Glomerular visceral epithelial cell (primary cell): ENCODE data around the gene RCBTB1.
A peak's percentile ranks its signal among the peaks of the same experiment; 100 is the strongest.

ENCODE experiments used
- DNase-seq: peaks from one replicate; pipeline ENCODE4 v3.0.0-alpha.2; 2016; ENCODE audit errors: extremely low spot score

Gene RCBTB1

DNA sequence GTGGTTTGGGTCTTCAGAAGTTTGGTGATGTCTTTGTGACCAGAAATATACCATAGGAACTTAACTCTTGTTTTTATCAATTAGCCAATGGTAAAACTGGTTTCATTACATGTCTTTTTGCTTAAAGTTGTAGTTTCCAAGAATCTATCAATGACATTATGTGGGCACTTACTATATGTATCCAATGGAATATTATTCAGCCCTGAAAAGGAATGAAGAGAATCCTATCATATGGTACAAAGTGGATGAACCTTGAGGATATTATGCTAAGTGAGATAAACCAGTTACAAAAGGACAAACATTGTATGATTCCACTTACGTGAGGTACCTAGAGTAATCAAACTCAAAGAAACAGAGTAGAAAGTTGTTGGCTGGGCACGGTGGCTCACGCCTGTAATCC, 26.4 kb downstream of the RCBTB1 start:
- DNase-seq: no peak

DNA sequence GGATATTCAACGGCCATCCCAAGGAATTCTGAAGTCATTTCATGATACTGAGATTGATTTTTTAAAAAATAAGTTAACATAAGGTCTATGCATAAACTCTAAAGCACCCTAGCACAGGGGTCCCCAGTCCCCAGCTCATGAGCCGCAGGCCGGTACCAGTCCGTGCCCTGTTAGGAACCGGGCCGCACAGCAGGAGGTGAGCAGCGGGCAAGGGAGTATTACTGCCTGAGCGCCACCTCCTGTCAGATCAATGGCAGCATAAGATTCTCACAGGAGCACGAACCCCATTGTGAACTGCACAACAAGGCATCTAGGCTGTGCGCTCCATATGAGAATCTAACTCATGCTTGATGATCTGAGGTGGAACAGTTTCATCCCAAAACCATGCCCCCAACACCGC, 31.0 kb downstream of the RCBTB1 start:
- DNase-seq: no peak

DNA sequence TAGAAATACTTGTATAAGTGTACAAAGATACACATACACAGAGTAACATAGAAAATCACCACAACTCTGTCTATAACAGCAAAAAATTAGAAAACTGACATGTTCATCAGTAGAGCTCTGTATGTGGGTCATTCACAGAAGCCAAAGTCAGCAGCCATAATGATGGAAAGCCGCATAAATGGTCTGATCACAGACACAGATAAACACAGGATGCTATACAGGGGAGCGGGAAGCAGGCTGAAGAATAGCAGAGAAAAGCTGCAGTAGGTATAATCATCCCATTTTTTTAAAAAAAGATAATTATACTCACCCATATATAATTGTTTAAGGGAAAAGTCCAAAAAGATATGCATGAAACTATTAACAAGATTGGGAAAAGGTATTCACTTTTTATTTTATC, 31.5 kb downstream of the RCBTB1 start:
- no peak for DNase-seq

DNA sequence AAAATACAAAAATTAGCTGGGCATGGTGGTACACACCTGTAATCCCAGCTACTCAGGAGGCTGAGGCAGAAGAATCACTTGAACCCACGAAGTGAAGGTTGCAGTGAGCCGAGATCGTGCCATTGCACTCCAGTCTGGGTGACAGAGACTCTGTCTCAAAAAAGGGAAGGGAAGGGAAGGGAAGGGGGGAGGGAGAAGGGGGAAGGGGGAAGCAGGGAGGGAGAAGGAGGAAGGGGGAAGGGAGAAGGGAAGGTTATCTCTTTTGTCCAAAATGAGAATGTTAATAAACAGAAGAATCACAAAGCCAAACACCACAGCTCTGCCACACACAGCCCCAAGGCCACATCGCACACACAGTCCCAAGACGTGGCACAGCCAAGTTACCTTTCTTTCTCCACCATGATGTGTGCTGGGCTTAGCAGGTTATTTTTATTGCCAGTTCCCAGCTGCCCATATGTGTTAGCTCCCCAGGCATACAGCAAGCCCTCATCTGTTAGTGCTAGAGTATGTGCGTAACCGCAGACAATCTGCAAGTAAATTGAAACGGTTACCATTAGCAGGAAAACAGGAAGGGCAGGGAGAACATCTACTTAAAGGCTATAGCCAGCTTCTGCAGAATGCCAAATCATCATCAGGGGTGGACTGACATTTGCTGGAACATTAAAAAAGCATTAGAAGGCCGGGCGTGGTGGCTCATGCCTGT, 34.3 kb downstream of the RCBTB1 start:
- DNase-seq: no peak

DNA sequence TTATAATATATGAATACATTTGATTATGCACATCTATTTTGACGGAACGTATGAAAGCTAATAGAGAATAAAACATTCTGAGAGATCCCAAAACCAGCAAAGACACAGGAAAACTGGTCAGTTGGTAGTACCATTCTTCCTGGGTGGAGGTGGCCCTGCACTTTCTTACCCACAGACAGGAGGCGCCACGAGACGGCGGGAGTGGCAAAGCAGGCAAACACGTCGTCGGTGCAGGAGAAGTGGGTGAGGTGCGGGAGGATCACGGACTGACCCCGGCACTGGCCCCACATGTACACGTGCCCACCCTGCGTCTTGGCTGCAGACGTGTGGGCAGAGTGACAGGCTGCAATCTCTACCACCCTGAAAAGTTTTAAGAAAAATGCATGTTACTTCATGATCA, 36.1 kb downstream of the RCBTB1 start:
- no peak for DNase-seq

DNA sequence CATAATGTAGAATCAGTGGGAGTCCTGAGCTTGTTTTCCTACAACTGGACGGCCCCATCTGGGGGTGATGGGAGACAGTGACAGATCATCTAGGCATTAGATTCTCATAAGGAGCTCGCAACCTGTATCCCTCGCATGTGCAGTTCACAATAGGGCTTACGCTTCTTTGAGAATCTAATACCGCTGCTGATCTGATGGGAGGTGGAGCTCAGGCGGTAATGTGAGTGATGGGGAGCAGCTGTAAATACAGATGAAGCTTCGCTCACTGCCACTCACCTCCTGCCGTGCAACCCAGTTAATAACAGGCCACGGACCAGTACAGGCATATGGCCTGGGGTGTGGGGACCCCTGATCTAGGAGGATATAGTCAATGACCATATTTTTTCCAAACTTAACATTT, 38.8 kb downstream of the RCBTB1 start:
- DNase-seq: no peak

DNA sequence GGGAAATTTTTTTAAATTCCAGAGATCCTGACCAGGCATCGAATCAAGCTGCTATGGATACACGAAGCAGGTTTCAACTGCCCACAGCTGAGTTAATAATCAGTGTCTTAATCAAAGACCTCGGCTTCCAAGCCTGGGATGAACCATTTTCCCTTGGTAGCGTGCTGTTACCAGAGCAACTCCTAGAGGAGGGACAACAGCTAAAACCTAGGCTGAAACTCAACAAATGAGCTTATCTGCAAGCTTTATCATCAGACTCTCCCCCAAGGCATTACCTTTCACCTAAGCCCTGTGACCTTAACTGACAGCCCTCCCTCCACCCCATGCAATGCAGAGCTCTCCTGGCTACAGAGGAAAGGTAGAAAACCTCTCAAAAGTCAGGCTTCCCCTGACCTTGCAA, 39.7 kb downstream of the RCBTB1 start:
- no peak for DNase-seq

DNA sequence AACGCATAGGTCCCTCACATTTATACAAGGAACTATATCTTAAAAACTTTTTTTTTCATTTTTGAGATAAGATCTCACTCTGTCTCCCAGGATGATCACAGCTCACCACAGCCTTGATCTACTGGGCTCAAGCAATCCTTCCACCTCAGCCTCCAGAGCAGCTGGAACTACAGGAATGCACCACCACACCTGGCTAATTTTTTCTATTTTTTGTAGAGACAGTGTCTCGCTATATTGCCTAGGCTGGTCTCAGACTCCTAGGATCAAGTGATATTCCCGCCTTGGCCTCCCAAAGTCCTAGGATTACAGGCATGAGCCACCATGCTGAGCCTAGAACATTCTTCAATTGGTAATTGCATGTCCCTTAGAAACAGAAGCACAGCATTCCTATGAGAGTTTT, 41.7 kb downstream of the RCBTB1 start:
- DNase-seq: no peak

DNA sequence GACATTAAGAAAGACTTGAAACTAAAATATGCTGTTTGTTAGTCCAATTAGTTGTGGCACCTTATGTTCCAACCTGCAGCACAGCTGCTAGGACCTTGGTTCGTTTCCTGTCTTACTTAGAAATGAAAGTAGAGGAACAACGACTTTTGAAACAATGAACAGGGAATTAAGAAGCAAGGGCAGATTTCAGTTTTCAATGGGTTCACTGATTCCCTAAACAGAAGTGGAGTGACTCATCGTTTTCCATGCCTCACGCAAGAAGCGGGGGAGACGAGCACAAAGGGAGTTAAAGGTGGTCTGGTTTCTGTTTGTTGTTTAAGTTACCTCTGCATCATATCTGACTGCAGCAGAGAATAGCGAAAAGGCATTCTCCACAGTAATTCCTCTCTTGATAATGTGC, 44.8 kb downstream of the RCBTB1 start:
- peak; percentile 21 for DNase-seq

DNA sequence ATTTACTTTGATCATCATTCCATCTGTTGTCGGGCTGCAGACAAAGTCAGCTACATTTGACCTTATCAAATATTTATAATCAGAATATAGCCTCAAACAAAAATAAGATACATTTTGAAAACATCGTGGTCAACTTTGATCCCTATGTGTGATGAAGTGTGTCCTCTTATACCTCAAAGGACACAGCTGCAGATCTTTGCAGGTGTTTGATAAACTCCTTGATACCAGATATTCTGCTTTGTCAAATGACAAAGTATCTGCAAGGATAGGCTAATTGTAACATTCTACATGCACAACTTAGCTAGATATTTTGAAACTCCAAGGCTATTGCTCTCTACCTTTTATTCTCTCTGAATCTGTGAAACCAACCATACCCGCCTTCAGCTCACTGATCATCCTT, 45.6 kb downstream of the RCBTB1 start:
- no peak for DNase-seq

DNA sequence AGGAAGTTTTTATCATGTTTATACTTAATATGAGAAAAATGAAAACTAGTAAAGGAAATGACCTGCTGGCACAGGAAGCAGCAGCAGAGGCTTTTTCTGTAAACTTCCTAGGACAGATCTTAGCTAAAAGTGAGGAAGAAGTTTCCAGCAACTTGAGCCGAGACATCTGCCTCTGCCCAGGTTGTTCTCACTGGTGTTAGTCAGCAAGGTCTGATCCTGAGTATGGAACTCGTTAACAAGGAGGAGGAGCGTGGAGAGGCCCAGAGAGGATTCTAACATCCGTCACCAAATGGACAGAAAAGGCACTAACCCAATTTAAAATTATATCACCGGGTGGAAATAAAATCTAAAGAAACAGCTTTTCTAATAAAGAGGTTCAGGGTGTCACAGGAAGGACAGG, 46.0 kb downstream of the RCBTB1 start:
- no peak for DNase-seq

DNA sequence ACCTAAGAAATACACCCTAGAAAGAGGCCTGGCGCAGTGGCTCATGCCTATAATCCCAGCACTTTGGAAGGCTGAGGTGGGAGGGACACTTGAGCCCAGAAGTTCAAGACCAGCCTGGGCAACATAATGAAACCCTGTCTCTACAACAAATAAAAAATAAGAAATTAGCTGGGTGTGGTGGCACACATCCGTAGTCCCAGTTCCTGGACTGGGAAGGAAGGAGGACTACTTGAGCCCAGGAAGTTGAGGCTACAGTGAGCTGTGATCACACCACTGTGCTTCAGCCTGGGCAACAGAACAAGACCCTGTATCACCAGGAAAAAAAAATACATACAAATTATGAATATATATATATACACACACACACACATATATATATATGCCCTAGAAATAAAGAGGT, 47.0 kb downstream of the RCBTB1 start:
- DNase-seq: no peak

DNA sequence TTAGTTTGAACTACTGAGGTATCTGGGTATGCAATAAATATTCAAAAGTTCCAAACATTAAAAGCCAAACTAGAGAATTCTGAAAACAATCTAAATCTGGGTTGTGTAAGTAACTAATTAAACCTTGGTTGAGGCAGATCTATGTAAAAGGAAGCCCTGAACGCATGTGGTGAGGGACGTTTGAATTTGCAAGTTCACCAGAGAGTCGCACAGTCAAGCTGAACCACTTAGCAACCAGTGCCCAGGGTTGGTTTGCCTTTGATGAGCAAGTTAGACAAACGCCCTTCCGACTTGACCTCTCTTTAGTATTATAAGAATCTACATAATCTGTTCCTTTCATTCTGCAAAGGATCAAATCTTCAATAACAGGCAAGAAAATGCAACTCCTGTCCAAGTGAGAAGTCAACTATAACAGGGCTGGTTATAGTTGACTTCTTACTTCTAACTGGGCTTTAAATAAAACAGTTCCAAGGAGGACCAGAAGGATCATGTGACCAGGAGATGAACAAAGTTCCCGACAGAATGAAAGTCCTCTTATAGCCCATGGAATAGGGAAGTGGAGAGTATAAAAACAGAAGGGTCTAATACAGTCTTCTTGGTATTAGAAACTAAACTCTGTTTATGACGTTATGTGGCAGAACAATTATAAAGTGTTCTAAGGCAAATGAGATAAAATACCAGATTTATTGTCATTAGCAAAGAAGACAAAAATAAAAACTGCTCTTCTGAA, 49.0 kb downstream of the RCBTB1 start:
- no peak for DNase-seq

DNA sequence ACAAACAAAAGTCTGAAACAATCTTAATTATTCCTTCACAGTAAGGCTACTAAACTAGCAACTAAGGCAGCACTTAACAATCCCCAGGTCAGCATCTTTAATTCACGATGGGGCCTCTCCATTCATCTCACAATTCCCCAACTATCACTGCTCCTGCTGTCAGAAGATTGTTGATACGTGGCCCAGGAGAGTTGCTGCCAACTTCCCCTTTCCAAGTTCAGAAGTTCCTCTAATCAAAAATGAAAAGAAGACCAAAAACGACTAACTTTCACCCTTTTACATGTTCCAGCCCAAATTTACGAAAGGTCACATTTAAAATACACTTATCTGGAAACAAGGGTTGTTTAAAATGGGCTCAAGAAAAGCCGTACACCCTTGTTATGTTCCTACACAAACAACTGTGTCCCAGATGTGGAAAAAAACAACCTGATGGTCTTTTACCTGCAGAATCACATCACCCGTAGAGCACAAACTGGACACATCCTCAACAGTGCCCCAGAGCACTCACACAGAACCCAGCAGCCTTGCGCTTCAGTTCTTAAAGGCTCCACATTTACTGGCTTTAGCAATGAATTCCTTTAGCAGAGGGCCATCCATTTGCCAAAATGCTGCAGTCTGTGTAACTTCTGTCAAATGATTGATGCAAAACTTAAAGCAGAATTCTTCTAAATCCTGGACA, 51.6 kb downstream of the RCBTB1 start:
- DNase-seq: no peak

DNA sequence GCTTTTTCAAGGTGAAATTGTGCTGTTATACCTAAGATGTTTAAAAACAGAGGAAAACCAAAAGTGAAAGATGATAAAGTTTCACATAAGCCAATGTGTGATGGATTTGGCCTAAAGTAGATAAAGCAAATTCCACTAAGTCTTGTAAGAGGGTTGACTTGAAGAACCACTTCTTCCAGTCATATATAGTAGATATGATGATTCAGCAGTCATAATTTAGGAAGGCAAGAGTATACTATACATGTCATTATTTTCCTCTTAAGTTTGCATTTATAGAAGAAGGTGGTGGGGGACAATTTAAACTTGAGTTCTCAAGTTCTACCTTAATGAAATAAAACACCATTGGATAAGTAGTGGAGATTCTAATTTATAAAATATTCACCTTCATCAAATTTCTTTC, 52.3 kb downstream of the RCBTB1 start:
- DNase-seq: no peak

DNA sequence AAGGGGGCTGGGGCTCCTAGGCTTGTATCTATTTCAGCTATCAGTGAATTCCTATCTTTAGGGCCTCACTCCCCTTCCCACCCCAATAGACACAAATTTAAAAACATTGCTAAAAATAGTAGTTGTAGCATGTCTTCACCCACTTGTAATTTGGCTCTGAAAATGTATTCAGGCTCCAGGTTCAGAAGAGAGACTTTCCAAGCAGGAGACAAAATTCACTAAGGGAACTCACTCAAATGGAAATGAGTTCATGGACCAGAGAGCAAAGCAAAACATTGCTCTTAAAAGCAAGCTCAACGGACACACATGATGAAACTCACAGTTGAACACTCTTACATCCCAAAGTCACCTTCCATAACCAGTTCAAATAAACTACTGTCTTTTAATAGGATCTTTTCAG, 52.8 kb downstream of the RCBTB1 start:
- no peak for DNase-seq

DNA sequence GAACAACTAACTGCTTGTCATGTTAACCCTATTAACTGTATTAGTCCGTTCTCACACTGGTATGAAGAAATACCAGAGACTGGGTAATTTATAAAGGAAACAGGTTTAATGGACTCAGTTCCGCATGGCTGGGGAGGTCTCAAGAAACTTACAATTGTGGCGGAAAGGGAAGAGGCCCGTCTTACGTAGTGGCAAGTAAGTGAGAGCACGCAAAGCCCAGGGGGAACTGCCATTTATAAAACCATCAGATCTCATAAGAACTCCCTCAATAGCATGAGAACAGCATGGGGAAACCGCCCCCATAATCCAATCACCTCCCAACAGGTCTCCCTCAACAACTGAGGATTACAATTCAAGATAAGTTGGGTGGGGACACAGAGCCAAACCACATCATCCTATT, 54.9 kb downstream of the RCBTB1 start:
- no peak for DNase-seq

DNA sequence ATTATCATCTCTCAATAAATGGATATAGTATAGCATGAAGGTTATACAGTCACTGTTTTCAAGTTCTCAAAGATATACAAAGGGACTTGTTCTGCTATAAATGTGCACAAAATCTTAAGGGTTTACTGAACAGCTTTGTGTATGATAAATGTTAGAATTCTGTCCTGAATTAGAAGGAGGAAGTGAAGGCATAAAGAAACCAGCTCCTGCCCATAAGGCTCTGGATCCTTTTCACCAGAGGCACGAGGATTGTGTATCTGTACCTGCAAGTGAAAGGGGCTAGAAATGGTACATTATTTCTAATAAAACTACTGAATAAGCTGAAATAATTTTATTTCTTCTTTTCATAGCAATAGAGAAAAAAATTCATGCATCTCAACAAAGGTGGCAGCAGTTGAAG, 57.2 kb downstream of the RCBTB1 start:
- no peak for DNase-seq

DNA sequence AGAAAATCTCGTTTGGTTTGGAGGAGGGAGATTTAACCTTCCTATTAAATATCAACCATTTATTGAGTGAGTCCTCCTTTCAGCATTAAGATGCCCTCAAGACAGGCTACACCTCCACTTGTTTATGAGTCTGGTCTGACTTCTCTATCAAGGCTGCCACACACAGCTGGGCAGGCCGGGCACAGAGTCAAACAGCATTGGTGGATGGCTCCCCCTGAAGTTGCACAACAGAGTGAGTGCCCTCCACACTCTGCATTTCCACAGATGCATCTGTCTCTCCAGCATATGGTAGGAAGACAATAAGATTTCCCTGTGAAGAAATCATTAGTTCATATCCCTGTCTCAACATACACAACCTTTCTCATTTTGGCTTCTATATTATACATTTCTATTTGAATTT, 58.2 kb downstream of the RCBTB1 start:
- no peak for DNase-seq

DNA sequence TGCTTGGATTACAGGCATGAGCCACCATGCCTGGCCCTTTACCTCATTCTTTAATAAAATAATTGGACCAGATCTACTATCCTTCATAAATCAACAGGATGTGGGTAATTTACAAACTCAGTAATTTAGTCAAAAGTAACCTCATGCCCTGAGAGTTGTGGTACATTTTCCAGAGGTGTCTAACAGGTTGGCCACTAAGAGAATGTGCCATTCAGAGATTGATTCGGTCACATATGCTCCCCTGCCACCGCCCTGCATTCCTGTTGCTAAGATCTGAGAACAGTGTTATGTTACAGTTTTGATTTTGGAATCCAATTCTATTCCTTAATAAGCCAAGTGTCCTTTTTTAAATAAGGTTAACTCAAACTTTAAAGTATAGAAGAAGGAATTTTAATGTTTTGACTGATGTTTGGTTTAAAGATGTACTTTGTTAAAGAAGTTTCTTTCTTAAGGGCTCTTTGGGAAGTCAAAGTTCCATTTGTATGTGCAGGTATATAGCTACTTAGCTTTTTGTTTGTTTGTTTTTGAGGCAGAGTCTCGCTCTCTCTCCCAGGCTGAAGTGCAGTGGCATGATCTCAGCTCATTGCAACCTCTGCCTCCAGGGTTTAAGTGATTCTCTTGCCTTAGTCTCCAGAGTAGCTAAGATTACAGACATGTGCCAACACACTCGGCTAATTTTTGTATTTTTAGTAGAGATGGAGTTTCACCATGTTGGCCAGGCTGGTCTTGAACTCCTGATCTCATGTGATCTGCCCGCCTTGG, 60.4 kb downstream of the RCBTB1 start:
- no peak for DNase-seq

DNA sequence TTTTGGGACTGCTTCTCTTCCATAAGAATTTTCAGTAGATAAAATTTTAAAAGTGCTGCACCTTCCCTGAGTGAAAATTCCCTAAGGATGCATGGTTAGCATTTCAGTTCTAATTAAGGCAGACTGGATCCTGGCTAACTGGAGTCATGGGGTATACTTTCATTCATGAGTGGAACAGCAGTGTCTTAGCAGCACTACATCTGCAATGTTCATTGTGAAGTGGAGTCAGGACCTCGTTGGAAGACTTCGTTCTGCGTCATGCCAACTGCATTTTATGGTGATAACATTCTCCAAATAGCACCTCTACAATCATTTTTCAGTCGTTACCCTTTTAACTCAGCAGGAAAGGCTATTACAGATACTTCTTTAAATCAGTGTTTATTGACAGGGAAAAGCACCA, 64.1 kb downstream of the RCBTB1 start:
- no peak for DNase-seq

DNA sequence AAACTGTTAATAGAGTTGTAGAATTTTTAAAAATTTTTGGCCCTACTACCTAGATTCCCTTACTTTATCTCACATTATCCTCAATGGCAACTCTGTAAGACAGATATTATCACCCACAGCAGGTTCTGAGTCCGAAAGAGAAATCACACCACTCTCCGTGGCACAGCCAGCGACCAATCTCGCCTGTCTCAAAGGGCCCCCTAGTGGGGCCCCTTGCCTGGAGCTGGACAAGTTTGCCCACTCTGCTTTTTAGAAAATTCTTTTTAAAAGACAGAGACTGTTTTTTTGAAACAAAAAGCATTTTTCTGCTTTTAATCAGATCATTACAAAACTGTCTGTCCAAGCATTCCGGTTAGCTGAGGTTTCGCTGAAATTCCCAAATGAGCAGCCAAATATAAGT, 67.9 kb downstream of the RCBTB1 start:
- no peak for DNase-seq

DNA sequence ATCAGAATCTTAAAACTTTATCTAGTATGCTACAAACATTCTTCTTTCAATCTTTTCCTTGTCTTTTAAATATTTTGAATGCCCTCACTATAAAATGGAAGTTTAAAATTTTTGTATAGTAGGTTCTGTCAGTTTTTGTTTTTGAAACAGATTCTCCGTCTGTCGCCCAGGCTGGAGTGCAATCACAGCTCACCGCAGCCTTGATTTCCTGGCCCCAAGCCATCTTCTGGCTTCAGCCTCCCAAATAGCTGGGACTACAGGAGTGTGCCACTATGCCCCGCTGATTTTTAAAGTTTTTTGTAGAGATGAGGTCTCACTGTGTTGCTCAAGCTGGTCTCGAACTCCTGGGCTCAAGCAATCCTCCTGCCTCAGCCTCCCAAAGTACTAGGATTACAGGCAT, 68.9 kb downstream of the RCBTB1 start:
- DNase-seq: no peak
